AG09309 (cell line): Measurements from ENCODE around the gene OBSCN.
A peak's percentile ranks its signal among the peaks of the same experiment; 100 is the strongest.

ENCODE experiments used
- DNase-seq: peaks from one replicate; pipeline ENCODE4 v3.0.0-alpha.2; 2010; ENCODE audit warnings: low read depth
- H3K4me3 ChIP-seq: 2 replicates; pipeline ENCODE4 v1.5.1; 2011; ENCODE audit warnings: mild to moderate bottlenecking, low read depth, low read length, moderate library complexity; ENCODE audit not compliant: control insufficient read depth
- CTCF ChIP-seq: IDR thresholded peaks from 2 replicates; pipeline ENCODE4 v1.5.1; 2011; ENCODE audit warnings: mild to moderate bottlenecking, low read depth, low read length, inconsistent platforms; ENCODE audit not compliant: insufficient read depth, control insufficient read depth; ENCODE audit errors: missing control alignments

OBSCN gene

DNA sequence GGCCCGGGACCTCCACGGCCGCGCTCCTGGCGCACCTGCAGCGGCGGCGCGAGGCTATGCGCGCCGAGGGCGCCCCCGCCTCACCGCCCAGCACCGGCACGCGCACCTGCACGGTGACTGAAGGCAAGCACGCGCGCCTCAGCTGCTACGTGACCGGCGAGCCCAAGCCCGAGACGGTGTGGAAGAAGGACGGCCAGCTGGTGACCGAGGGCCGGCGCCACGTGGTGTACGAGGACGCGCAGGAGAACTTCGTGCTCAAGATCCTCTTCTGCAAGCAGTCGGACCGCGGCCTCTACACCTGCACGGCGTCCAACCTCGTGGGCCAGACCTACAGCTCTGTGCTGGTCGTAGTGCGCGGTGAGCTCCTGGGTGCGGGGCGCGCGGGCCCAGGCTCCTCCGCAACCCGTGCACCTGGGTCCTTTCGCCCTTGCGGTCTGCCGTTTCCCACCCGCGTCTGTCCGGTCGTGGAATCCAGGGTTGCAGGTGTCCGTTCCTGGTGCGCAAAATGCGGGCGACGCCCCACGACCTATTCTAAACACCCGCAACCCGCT lies 4.6 kb downstream of the OBSCN start:
- no peak overlapping the region for H3K4me3 ChIP-seq
- no peak for DNase-seq
- no peak for TF ChIP-seq CTCF

- no peak for DNase-seq
- TF ChIP-seq CTCF = peak; percentile 60
- peak overlapping the region; percentile 53 for H3K4me3 ChIP-seq
These were observed 5.4 kb downstream of the OBSCN start for GRCh38 chr1:228212966-228213844.

DNA sequence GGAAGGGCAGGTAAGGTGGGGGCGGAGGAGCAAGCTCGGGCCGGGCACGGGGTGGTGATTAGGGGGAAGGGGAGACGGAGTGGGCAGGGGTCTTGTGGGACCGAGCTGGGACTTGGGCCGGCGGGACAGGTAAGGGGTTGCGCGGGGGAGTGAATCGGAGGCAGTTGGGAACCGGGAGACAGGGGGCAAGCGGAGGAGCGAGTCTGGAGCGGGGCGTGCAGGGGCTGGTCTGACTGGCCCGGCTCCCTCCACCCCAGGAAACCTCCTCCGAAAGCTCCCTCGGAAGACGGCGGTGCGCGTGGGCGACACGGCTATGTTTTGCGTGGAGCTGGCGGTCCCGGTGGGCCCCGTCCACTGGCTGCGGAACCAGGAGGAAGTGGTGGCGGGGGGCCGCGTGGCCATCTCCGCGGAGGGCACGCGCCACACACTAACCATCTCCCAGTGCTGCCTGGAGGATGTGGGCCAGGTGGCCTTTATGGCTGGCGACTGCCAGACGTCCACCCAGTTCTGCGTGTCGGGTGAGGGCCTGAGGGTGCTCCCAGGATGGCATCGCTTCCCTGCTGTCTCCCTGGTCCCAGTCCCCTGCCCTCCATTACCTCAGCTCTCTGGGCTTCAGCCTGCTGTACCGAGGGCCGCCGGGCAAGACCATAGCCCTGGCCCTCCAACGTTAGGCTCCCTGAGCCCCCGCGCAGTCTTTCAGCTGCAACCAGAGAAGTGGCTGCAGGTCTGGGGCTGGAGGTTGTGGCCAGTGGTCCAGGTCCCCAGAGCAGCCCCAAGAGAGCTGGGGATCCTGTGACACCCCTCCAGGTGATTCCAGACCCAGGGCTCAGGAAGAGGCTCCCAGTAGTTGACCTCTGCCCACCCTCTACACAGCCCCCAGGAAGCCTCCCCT lies 6.3 kb downstream of the OBSCN start:
- no peak for DNase-seq
- no peak for TF ChIP-seq CTCF
- peak overlapping the region; percentile 30 for H3K4me3 ChIP-seq

DNA sequence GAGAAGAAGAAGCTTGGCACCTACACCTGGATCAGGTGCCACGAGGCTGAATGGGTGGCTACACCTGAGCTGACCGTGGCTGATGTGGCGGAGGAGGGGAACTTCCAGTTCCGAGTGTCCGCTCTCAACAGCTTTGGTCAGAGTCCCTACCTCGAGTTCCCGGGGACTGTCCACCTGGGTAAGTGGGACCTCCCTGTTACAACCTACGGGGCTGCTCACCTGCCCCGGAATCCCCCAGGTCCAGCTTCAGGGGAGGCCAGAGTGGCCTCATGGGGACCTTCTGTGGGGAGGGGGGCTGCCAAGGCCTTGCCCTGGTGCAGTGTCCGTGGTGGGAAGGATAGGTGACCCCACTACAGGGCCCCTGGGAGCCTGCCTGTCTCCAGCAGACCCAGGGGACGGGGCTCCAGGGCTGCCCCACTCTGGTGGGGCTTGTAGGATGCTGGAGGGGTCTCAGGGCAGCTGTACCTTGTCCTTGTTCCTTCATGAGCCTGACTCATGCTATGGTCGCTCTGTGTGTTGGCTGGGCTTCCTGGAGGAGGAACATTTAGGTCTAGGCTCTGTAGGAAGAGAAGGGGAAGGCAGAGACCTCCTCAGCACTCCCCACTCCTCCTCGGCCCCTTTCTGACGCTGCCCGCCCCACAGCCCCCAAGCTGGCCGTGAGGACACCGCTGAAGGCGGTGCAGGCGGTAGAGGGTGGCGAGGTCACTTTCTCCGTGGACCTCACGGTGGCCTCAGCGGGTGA lies 7.2 kb downstream of the OBSCN start:
- no peak for DNase-seq
- no peak for TF ChIP-seq CTCF
- H3K4me3 ChIP-seq = no peak overlapping the region

GRCh38 chr1:228215663-228216116 lies 7.8 kb downstream of the OBSCN start:
- no peak for TF ChIP-seq CTCF
- no peak overlapping the region for H3K4me3 ChIP-seq
- no peak for DNase-seq
